Activated T-helper 9 cell treated with anti-CD3 and anti-CD28 coated beads, Interleukin-2, amount 50 U/mL, for 16 hours (primary cell): Measurements from ENCODE around the gene INO80C.
"Not testable (repeated sequence)": the region's sequence is repeated elsewhere in the genome, so short reads cannot be mapped to it uniquely, and the experiment has no call there.

Source experiments
- DNase-seq: peaks from one replicate; pipeline ENCODE4 v3.0.0-alpha.2; 2020; ENCODE audit warnings: low read depth

INO80C gene

GRCh38 chr18:35487525-35487924 is 10.2 kb downstream of the INO80C start:
- not testable (repeated sequence) for DNase-seq

GRCh38 chr18:35485852-35486251 is 11.9 kb downstream of the INO80C start:
- DNase-seq = no peak

GRCh38 chr18:35484034-35484433 is 13.7 kb downstream of the INO80C start:
- no peak for DNase-seq

- no peak for DNase-seq
Measured at GRCh38 chr18:35481960-35482366, 15.8 kb downstream of the INO80C start.

DNA sequence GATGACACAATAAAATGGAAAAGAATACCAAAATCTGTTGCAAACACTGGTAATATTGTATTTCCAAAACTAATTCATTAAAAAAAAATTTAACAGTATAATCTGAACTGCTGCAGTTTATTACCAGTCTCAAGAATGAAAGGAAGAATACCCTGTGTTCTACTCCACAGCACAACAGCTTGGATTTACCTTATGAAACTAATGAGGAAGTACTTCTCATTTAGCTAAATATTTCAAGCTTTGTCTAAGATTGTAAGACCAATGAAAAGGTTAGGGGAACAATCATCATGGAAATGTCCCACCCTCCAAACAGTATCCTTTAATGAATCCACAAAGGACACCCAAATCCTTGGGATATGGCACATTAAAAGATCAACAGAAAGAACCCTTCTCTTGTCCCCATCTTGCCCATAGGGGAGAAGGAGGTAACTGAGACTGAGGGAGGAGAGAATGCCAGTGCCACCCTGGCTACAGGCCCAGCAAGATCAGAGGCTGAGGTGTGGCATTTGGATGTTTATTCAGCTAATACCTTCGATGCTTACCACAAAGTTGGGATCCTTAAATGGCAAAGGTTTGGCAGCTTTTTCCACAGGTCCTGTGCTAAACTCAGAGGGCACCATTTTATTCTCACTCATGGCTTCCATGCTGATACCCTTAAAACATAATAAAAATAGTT is 17.7 kb downstream of the INO80C start:
- no peak for DNase-seq

DNA sequence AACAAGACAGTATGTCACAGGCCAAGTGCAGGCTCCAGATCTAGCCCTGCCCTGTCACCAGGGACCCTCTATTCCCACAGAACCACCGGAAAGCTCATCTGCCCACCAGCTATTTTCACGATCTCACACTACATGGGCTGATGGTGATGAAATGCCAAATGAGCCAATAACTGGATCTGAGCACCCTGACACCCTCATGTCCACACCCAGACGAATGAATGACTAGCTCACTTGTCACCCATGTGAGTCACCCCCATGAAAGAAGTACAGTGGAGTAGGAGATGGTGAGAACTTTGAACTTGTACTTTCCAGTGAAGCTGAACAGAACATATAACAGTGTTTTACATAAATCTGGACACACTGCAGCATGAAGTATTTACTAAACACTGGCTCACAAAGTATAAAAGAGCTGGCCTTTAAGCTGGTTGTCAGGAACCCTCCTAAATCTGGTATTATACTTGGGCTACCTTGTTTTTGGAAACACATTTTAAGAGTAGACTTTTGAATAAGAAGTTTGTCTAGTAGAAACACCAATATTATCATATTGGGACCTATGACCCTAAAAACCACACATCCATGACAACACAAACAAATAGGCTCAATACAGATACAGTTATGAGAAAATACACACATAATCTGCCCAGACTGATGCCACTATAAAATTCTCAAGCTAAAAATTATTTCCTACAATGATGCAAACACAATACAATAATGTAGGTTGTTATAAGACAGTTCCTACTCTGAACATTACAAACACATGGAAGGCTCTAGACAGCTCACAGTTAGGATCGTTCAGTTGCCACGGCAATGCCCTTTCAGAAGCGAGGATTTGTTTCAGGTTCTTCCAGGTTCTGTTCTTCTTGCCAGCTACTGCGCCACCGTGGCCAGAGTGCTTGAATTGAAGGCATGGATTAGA is 19.0 kb downstream of the INO80C start:
- no peak for DNase-seq

DNA sequence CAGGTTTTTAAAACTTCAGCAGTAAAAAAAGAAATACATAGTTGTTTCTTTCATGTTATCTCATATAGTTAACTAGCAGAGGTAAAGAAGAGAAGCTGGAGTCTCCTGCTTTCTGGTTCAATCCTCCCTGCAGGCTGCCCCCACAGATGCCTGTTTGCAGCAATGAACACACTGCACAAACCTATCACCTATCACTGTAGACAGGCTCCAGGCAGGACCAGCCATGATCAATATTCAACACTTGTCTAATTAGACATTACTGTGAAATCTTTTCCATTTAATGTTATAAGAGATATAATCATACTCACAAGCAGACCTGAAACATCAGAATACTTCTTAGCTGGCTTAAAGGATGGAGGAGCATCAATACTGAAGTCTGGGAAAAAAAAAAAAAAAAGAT is 19.8 kb downstream of the INO80C start:
- DNase-seq = no peak

DNA sequence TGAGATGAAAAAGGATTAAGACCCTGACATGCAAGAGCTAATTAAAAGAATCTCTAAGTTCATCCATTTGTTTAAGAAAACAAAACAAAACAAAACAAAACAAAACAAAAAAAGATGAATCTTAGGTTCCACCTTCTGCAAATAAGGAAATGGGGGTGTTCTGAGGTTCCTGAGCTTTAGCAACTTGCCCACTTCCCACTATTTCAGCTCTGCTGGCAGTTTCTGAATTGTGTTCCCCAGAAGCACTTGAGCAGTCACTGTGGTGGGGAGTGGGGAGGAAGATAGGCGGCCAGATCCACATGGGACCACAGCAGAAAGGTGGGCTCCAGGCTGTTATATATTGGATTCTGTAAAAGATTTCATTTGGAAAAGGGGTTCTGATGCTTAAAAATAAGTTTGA is 20.3 kb downstream of the INO80C start:
- no peak for DNase-seq

- DNase-seq = no peak
Measured at GRCh38 chr18:35474884-35475283, 22.9 kb downstream of the INO80C start.

GRCh38 chr18:35473562-35473961 is 24.2 kb downstream of the INO80C start:
- DNase-seq = no peak

GRCh38 chr18:35470435-35470834 is 27.3 kb downstream of the INO80C start:
- DNase-seq = no peak

GRCh38 chr18:35469725-35470124 is 28.0 kb downstream of the INO80C start:
- DNase-seq = no peak

- DNase-seq = no peak
Measured at GRCh38 chr18:35468711-35469110, 29.0 kb downstream of the INO80C start.

- DNase-seq = no peak
Measured at GRCh38 chr18:35467624-35468016, 30.1 kb downstream of the INO80C start.

DNA sequence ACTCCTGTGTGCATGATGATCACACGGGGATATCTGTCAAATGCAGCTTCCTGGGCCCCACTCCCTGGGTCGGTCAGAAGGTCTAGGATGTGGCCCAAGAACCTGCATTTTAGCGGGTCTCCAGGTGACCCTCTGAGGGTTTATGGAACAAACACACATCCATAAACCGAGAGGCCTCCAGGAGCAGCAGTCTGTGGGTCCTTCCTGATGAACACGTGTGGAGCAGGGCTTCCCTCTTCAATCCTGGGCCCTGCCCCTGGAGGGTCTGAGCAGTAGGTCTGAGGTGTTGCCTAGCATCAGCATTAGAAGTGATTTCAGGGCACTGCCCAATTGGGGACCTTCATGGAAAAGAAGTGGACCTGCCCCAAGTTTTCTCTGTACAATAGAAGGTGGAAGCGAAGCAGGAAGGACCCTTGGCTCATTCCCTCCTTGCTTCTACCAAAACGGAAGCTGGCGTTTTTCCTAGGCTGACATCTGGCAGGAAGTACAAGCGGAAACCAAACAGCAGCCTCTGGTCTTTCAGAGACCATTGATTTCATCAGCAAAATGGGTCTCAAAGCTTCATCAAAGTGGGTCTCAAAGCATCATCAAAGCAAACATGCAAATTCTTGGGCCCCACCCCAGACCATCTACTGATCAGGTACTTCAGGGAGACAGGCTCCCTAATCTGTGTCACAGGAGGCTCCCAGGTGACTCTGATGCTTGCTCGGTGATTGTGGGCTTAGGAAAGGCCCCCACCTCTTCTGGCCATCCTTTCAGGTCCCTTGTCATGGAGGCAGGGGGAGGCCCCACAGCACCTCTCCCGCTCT is 30.7 kb downstream of the INO80C start:
- DNase-seq = no peak

DNA sequence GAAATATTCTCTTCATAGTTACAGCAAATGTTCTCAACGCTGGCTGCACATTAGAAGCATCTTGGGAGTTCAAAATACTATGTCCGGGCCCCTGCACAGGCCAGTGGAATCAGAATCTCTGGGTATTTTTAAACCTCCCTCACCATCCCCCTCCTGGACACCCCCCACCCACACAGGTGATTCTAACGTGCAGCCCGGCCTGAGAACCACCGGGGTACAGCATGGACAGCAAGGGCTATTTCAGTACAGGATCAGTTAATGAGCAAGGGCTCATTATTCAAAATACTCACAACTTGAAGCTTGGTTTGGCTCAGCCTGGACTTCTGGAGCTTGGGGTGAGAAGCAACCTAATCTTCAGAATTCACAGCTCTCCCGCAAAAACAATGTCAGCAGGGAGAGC is 31.4 kb downstream of the INO80C start:
- no peak for DNase-seq

GRCh38 chr18:35465329-35465728 is 32.4 kb downstream of the INO80C start:
- DNase-seq = no peak

DNA sequence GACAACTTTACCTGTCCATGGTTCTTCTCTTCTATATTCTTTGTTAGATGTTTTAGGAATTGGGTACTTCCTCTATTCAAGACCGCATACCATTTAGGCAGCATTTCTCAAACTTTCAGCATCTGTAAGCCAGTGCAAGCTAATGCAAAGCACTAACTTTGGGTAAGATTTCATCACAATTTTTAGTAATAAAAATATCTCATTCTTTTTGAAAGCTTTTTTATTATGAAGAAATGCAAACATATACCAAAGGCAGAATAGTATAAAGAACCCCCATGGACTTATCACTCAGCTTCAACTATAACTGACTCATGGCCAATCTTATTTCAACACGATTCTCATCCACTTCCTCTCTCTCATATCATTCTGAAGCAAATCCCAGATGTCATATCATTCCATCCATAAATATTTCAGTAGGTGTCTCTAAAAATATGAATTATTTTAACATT is 32.9 kb downstream of the INO80C start:
- DNase-seq = no peak

GRCh38 chr18:35463827-35464226 is 33.9 kb downstream of the INO80C start:
- no peak for DNase-seq

GRCh38 chr18:35463050-35463449 is 34.7 kb downstream of the INO80C start:
- no peak for DNase-seq

GRCh38 chr18:35460736-35461161 is 37.0 kb downstream of the INO80C start:
- DNase-seq = no peak

GRCh38 chr18:35459997-35460396 is 37.8 kb downstream of the INO80C start:
- DNase-seq = no peak
